Measurements from ENCODE around the gene VWDE.

VWDE gene

DNA sequence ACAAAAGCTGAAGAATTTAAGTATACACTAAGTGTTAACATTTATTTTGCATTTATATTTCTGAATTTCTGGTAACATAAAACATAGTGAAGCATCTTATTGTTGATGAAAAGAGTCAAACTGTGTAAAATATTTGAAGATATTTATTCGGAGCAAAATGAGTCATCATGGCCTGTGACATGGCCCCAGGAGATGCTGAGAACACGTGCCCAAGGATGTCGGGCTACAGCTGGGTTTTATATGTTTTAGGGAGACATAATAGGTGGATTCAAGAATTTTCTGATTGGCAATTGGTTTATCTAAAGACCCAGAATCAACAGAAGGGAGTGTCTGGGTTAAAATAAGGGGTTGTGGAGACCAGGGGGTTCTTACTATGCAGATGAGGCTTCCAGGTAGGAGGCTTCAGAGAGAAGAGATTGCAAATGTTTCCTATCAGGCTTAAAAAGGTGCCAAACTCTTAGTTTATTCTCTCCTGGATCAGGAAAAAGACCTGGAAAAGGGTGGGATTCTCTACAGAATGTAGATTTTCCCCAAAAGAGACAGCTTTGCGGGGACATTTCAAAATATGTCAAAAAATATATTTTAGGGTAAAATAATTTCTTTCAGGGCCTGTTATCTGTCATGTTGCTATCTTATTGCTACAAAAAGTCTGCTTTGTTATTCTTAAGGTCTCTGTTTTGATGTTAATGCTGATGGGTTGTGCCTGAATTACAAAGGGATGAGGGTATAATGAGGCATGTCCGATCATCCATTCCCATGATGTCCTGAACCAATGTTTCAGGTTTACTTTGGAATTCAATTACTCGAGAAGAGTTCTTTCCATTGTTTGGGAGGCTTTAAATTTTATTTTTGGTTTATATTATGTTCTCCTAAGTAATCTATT, 74.5 kb downstream of the VWDE start:
- DNase-seq (ENCODE audit: low read depth) = no peak

DNA sequence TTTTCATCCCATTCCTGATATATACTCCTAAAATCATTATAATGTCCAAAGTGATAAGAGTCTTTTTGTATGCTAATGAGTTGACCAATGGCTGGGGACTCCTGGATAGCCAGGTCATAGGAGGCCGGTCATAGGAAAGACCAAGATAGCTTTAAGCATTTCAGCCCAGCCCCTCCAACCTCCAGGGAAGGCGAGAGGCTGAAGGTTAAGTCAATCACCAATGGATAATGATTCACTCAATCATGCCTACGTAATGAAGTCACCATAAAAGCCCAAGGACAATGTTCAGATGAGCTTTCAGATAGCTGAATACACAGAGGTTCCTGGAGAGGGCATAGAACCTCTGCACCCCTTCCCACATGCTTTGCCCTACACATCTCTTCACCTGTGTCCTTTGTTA, 75.7 kb downstream of the VWDE start:
- no peak for DNase-seq (ENCODE audit: low read depth)

DNA sequence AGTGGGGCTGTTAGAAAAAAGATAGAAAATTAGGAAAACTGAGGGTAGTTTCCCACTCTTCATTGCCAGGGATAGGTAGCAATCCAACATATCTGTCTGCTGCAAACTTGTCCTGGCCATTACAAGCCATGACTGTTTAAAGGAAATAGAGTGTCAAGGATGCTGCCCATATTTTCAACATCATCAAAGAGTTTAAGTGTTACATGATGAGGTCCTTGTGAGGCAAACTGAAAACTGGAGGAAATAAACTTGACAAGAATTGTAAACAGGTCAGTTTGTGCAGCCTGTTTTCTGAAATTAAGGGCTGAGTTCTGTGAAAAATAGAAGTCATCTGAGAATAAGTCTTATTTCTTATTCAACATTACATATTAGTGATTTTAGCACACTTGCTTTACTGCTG, 78.0 kb downstream of the VWDE start:
- no peak for DNase-seq (ENCODE audit: low read depth)

DNA sequence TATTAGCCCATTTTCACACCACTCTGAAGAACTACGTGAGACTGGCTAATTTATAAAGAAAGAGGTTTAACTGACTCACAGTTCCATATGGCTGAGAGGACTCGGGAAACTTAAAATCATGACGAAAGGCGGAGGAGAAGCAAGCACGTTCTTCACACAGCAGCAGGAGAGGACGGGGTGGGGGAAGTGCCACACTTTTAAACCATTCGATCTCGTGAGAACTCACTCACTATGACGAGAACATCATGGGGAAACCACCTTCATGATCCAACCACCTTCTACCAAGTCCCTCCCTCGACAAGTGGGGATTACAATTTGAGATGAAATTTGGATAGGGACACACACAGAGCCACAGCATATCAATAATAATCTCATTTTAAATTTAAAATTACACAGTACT, 80.2 kb downstream of the VWDE start:
- no peak for DNase-seq (ENCODE audit: low read depth)

DNA sequence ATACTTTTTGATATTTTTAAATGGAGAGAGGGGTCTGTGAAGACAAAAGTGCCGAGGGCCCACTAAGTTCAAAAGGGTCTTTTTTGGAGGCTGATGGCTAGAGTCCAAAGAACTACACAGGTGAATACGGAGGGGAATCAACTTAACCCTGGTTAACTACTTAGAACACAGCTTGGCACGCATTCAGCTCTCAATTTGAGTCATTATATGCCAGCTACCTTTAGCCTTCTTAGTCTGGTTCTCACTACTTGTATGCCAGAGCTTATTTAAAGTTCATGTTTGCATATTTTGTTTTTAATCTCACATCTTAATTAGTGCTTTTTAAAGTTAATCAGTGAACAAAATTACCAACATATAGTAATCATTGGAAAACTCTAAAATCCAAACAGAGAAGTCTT, 80.8 kb downstream of the VWDE start:
- no peak for DNase-seq (ENCODE audit: low read depth)

DNA sequence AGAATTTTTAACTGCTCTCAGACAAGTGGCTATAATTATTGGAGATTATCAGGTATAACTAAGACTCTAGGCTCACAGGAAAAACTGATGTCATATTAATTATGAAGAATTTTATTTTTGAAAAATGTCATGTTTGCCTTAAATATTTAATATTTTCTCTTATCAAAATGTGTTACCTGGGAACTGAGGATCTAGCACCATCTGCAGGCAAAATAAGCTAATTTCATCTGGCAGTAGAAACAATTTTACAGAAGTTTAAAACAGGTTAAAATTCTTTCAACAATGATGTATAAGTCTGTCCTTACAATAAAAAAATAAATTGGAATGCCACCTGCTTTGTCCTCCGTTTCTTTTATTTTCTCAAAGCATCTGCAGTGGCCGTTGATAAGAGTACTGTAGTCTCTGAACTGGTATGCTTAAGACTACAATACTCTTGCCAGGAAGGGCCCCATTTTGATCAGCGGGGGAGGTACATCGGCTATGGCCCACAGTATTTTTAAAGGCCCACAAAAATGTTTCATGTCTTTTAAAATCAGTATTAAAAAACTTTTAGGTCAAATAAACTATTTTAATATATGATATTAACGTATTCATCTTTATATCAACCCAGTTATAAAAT, 81.3 kb downstream of the VWDE start:
- DNase-seq (ENCODE audit: low read depth) = no peak

DNA sequence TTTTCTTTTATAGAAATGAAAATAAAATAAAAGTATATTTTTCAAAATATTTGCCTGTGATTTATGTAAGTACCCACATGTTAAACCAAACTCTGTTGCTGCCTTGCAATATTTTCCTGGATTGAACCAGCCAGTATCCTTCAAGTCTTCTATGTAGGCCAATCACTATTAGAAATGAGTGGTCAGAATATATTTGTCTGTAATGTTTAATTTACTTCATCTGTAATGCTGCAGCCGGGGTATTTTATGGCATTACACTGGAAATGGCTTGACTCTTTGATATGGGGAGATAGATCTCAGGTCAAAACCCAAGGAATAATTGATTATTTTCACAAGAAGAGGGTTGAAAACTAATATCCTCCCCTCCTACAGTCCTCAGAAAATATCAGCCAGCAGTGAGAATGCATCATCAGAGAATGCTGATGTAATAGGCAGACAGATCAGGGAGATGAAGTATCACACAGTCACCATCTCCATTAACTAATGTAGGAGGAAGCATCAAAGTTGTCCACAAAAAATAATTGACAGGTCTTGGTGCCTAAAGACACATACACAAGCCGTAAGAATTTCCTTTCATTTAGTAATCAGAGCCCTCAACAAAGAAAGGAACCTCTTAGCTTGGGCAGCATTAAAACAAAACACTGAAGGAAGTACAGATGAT, 82.5 kb downstream of the VWDE start:
- no peak for DNase-seq (ENCODE audit: low read depth)

DNA sequence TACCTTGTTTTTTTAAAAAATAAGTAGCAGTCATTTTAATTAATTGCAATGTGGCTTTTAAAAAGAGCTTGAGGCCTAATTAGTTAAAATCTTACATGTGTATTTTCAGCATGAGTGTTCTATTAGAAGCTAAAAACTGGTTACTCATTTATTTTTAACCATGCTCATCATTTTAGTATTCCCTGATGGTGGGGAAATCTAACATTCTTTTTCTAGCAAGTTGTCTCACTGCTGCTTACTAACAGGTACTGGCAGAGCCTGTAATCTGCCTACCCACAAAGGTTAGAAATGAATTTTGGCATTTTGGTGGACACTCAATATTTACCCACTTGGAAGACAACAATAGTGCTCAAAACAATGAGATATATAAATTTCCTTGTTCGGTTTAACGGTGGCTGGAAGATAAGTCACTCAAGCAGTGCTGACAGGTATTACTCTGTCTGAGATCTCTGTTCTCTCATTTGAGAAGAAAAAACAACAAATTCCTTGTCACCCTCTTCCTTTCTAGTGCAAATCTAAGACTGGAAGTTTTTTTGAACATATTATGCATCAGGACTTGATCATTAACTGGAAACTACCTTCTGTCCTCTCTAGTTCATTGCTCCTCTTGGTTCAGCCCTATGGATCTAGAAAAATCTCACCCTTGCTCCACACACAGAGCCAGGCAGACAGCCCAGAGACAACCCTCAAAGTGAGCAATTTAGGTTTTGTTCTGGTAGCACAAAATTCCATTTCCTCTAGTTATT, 83.3 kb downstream of the VWDE start:
- DNase-seq (ENCODE audit: low read depth) = no peak

DNA sequence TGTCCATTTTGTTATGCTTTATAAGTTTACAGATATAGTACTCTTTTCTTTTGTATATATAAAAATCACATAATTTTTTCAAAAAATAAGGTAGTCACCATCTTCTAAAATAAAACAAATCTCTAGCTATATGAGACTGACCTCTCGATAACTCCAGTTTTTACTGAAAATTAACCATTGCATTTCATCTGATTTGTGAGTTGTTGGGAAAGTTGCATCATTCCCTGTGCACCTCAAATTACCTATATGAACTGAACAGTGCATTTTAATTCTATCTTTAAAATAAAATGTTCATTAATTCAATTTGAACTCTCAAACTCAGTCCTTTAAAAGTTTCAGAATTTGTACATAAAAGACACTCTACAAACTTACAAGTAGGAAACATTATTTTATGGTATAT, 86.0 kb downstream of the VWDE start:
- no peak for DNase-seq (ENCODE audit: low read depth)

DNA sequence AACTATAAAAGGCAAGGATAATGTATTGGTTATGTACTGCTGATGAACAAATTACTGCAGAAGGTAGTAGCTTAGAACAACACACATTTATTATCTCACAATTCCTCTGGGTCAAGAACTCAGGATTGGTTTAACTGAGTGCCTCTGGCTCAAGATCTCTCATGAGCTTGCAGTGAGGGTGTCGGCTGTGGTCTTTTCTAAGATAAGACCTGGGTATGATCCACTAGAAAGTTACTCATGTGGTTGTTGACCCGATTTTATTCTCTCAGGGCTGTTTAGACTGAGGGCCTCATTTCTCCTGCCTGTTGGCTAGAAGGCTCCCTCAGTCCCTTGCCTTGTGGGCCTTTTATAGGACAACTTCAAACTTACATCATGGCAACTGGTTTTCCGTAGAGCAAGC, 86.7 kb downstream of the VWDE start:
- no peak for DNase-seq (ENCODE audit: low read depth)

DNA sequence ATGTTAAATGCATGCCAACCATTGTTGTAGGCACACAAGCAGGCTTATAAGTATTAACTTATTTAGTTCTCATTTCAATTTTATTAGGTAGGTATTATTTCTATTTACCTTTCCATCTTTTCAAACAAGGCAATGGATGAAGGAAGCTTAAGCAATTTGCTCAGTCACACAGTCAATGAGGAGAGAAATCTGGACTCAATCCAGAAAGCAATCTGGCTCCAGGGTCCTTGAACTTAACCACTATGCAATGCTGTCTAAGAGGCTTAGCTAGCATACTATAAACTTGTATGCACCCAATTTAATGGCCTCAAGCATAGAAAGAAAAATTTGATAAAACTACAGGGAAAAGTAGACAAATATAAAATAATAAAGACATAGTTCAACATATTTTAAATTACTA, 88.6 kb downstream of the VWDE start:
- no peak for DNase-seq (ENCODE audit: low read depth)

DNA sequence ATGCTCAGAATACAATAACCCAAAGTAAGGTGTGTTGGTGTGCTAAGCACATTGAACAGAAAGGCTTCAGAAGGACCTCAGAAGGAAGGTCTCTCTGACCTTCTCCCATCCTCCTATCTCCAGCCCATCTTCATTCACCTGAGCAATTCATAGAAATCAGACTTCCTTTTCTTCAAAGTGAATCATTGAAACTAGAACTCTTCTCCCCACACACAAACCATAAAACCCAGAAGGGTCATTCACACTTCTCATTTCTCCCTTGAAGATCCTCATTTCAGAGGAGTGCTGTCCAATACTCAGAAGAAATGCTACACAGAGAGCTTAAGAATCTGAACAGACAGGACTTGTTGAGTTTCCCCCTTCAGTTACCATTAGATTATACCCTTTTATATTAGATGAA, 89.5 kb downstream of the VWDE start:
- no peak for DNase-seq (ENCODE audit: low read depth)

DNA sequence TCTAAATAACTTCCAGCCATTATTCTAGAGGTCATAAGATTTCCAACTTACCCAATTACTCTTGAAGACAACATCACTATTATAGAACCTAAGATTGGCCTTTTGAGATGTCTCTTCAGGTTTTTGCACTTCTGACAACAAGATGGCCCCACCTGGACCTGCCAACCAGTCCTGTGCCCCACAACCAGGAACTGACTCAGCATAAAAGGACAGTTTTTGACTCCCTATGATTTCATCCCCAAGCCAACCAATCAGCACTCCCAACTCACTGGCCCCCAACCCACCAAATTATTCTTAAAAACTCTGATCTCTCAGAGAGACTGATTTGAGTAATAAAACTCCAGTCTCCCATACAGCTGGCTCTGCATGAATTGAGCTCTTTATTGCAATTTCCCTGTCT, 98.2 kb downstream of the VWDE start:
- DNase-seq (ENCODE audit: low read depth) = no peak

DNA sequence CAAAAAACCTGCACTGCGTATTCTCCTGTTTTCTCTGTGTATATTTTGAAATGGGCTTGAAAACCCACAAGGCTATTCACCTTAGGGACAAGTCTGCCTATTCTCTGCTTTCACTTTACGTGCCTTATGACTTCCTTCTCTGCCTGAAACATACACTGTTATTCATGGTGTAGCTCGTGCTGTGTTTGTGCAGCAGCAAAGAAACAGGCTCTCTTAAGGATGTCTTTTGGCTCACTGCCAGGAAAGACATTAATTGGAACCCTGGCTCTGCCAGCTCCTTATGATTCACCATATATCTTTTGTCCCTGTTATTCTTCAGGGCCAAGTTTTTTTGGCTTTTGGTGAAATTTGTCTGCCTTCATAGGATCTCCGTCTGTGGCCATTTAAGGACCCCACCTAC, 100.2 kb downstream of the VWDE start:
- no peak for DNase-seq (ENCODE audit: low read depth)

DNA sequence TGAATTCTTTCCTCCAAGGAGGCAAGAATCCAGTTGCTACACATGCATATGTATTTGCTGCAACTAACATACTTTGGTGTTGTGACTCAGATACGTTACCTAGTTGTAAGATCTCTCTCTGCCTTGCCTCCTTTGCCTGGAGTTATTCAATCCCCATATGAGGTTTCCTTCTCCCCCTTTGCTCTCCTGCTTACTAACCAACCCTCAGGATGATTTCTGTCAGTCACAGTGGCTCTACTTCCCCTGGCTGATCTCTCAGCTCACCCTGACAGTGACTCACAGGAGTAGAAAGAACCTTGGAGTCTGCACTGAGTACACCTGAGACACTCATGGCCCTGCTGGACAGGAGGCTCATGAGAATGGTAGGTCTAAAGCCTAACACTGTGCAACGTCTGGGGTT, 100.6 kb downstream of the VWDE start:
- no peak for DNase-seq (ENCODE audit: low read depth)

DNA sequence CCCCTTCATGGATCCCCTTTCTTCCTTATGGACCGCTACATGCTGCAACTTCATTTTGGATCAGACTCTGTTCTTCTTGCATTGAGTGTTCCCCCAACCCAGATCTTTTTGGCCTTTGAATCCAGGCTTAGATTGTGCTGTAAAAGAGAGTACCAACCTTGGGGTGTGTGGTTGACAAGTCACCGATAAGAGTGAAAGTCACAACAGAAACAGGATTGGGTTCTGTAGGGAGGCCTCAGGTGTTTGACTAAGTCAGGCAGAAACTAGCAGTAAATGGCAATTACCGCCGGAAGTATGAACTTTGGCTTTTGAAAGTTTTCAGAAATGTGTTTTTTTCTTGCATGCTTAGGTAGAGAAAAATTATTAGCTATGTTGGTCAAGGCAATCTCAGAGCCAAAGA, 103.2 kb downstream of the VWDE start:
- DNase-seq (ENCODE audit: low read depth) = no peak

DNA sequence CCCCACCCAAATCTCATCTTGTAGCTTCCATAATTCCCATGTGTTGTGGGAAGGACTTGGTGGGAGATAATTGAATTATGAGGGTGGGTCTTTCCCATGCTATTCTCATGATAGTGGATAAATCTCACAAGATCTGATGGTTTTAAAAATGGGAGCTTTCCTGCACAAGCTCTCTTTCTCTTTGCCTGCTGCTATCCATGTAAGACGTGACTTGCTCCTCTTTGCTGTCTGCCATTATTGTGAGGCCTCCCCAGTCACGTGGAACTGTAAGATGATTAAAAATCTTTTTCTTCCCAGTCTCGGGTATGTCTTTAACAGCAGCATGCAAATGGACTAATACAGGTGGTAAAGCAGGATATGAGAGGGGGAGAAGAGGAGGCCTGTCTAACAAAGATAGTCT, 104.3 kb downstream of the VWDE start:
- no peak for DNase-seq (ENCODE audit: low read depth)

DNA sequence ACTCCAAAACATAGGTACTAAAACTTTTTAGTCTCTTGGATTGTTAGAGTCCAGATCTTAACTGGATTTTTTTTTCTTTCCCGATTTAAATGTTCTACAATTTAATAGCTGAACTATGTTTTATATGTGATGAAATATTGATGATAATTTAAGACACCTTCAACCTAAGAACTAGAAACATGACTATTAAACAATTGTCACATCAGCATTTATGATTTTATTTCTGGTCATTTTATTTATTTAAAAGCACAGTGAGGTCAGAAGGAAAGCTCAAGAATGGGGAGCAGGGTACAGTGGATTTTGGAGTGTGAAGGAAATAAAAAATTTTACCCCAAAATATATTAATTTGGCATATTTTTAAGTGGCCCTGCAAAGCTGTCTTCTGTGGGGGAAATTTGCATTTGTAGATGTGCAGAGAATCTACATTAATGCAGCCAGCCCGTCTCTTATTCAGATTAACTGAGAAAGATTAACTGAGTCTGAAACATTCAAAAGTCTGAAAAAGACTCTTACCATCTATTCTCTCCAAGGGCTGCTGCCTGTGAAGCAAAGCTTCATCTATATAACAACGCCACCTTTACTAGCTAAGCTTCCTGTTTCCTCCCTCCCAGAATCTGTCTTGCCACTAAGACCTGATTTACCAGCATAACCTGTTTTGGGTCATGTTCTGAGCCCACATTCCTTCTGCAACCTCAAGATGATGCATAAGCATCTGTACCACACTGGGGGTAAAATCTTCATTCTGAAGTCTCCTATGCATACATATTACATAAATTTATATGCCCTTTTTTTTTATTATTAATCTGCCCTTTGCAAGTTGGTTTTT, 106.2 kb downstream of the VWDE start:
- DNase-seq (ENCODE audit: low read depth) = no peak

DNA sequence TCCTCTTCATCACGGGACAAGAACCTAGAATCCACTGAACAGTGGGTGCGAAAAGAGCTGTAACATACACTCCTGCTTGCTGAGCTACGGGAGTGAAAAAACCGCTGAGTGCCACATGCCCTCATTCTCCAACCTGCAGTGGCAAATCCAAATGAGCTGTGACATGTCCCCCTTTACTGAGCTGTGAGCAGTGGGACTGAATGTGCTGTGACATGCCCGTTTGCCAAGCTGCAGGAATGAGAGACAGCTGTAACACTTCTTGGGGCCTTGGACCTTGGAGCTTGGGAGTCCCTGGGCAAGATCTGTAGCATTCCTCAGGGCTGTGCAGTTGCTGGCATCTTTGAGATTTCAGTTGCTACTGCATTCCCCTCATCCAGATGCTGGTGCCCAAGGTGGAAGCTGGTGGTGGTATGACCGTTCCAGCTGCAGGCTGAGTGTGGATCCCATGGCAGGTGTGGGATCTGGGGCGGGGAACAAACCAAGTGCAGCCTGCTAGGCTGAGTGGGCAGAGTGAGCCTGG, 107.6 kb downstream of the VWDE start:
- no peak for DNase-seq (ENCODE audit: low read depth)

DNA sequence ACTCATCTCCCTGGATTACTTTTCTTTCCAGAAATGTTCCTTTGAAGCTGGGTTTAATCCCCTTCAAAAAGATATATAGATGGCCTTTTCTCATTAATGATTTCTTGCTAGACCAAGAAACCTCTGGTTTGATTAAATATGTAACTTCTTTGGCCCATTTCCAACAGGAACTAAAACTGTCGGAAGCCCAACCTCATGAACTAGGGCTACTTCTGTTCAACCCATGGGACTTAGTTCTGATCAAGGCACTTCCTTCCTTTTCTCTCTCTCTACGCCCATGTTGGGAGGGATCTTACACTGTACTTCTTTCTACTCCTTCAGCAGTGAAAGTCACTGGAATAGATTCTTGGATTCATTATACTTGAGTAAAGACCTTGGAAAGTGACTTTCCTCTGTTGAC, 109.0 kb downstream of the VWDE start:
- DNase-seq (ENCODE audit: low read depth) = no peak

DNA sequence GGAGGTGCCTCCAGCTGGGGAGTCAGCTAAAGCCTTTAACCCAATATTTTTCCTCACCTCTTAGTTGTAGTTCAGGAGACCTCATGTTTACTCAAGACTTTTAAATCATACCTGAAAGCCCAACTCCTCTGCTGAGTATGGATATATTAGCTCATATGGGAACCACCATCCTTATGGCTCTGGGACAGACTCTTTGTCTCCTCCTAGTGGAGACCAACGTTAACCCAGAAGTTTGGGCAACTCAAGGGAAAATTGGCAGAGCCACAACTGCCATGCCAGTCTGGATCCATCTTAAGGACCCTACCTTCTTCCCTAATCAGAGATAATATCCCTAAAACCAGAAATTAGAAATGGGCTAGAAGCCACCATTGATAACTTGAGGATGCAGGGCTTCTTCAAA, 111.8 kb downstream of the VWDE start:
- no peak for DNase-seq (ENCODE audit: low read depth)
